OCI-M2 (cell line): Measurements from ENCODE around the gene ALKBH5.

Experiments used
- DNase-seq: peaks from one replicate; lab custom pipeline; 2025; ENCODE audit not compliant: unreplicated experiment; lab: John Stamatoyannopoulos, UW

Gene ALKBH5

DNA sequence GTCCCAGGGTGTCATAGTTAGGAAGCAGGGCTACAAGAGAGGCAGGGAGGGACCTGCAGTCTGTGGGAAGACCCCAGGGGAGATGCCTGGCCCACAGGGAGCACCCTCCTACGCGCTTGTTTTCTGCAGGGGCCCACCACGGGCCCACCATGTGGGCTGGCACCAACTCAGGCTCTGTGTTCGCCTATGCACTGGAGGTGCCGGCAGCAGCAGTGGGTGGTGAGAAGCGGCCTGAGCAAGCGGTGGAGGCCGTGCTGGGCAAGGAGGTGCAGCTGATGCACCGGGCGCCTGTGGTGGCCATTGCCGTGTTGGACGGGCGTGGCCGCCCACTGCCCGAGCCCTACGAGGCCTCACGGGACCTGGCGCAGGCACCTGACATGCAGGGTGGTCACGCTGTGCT, 56.8 kb downstream of the ALKBH5 start:
- no peak for DNase-seq

- no peak for DNase-seq
Observed at GRCh38 chr17:18241229-18241871, 57.7 kb downstream of the ALKBH5 start.

DNA sequence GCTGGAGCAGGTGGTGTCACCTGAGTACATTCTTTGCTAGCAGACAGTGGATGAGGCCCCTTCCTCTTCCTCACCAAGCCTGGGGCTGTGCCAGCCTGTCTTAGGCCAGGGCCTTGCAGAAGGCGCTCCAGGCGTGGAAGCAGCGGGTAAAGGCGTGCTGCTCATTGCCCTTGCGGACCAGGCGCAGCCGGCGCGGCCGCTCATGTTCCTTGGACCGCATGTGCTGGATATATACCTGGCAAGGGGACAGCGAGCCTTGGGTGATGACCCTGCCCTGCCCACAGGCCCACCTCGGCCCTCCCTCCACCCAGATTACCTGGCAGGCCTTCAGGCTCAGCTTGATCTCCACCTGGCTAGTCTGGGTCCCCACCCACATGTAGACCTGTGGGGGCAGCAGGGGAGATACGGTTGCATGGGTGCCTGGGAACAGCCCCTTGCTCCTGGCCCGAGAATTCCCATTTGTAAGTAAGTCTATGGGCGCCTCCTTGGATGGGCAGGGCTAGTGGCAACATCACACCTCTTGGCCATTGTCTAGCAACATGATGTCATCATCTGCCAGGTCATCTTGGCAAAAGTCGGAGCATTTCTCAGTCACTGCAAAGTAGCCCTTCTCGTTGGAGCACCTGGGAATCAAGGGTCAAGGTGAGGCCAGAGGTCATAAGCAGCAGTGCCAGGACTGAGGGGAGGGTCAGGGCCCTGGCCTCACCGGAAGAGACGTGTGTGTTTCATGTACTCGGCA, 61.6 kb downstream of the ALKBH5 start:
- no peak for DNase-seq

GRCh38 chr17:18246109-18246725, 62.6 kb downstream of the ALKBH5 start:
- DNase-seq: no peak

- DNase-seq: no peak
Observed at GRCh38 chr17:18246880-18247612, 63.4 kb downstream of the ALKBH5 start.

- DNase-seq: no peak
Observed at GRCh38 chr17:18247613-18248001, 64.0 kb downstream of the ALKBH5 start.

GRCh38 chr17:18248300-18248731, 64.7 kb downstream of the ALKBH5 start:
- DNase-seq: no peak

DNA sequence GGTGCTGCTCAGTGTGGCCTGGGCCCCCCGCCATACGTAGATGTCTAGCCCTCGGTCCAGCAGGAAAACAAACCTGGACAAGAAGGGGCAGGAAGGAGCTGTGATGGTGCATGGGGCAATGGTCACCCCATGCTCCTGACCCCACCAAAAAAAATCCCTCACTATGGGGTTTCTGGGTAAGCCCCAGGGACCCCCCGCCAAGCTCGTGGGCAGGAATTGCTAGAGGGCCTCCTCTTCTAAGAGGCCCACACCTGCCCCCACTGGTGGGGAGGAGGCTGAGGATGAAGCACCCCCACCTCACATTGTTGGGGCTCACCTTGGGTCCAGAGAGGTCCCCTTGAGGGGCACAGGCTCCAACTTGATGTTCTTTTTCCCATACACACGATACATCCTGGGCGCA, 65.2 kb downstream of the ALKBH5 start:
- DNase-seq: no peak

- no peak for DNase-seq
Observed at GRCh38 chr17:18250259-18250658, 66.6 kb downstream of the ALKBH5 start.

- DNase-seq: no peak
Observed at GRCh38 chr17:18250708-18251107, 67.1 kb downstream of the ALKBH5 start.

DNA sequence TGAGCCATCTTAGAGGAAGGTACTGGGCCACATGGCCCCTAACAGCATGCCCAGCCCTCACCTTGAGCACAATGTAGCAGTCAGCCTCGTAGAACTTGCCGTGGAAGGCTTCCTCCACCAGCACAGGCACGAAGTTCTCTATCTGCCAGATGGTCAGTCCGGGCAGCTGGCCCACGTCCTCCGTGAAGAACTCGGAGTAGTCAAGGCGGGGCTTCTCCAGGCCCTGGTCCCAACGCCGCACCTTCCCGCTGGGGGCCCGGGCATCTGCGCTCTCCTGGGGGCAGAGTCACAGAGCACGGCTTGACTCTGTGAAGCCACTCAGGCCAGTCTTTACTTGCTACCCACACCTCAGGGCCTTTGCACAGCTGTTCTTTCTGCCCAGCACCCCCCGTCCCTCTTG, 67.6 kb downstream of the ALKBH5 start:
- no peak for DNase-seq

DNA sequence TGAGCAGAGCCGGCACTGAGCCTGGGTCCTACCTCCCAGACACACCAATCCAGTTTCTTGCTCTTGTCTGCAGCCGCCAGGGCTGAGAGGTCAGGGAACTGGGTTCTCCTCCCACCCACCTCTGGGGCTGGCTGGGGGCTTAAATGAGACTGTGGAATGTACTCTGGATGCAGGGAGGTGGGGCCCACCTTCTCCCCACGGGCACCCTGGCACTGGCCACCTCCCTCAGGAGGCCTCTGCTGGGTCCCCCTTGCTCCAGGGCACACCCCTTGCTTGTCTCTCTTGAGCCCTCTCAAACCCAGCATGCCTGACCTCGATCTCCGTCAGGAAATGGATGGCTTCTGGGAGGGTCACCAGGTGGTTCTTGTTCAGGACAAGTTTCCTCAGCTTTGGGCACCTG, 68.5 kb downstream of the ALKBH5 start:
- no peak for DNase-seq

DNA sequence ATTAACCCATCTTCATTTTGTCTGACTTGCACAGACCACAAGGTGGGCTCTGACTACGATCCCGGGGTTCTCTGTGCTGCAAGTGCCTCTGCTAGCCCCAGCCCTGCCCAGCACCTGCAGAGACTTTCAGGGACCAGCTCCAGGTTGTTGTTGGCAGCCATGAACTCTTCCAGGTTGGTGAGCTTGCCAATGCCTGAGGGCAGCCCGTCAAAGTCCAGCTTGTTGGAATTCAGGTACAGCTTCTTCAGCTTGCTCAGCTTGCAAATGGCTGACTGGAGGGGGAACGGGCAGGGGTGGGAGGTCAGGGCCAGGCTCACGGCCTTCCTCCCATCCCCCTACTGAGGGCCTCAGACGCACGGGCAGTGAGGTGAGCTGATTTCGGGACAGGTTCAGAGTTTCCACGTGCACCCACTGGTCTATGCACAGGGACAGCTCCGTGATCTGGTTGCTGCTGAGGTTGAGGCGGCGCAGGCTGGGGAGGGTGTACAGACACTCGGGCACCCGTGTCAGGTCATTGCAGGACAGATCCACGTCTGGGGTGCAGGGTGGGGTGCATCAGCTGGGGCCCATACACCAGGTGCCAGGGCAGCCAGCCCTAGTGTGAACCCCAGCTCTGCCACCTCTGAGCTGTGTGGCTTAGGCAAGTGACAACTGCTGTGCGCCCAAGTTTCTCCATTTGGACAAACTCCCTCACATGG, 69.7 kb downstream of the ALKBH5 start:
- DNase-seq: no peak

DNA sequence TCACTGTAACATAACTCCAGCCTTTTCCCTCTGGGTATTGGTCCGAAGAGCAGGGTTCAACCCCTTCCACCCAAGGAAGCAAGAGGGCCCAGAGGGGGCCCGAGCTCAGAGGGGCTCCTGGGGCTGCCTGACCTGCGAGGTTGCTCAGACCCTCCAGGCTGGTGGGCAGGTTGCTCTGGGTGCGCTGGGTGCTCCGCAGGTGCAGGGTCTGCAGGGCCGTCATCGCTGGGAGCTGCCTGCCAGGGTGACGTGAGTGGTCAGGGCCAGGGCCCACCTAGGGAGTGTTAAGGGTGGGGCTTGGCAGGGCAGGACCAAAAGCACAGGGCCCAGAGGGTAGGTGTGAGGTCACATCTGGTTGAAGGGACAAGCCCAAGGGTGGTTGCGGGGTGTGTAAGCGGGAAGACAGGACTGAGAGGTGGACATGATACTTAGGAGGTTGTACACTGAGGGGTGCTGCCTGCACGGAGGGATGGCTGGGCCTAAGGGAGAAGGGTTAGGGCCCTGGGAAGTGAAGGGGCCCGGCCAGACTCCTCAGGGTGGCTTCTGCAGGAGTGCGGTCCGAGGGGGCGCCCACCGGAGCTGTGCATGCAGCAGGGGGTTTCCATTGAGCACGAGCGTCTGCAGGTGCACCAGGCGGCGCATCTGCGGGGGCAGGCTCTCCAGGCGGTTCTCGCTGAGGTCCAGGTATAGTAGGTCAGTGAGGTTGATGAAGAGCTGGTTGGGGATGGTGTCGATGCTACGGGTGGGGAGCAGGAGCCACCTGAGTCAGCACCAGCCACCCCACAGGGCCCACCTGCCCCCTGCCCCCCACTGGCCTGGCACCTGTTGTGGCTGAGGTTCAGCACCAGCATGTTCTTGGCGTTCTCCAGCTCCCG, 70.6 kb downstream of the ALKBH5 start:
- no peak for DNase-seq

DNA sequence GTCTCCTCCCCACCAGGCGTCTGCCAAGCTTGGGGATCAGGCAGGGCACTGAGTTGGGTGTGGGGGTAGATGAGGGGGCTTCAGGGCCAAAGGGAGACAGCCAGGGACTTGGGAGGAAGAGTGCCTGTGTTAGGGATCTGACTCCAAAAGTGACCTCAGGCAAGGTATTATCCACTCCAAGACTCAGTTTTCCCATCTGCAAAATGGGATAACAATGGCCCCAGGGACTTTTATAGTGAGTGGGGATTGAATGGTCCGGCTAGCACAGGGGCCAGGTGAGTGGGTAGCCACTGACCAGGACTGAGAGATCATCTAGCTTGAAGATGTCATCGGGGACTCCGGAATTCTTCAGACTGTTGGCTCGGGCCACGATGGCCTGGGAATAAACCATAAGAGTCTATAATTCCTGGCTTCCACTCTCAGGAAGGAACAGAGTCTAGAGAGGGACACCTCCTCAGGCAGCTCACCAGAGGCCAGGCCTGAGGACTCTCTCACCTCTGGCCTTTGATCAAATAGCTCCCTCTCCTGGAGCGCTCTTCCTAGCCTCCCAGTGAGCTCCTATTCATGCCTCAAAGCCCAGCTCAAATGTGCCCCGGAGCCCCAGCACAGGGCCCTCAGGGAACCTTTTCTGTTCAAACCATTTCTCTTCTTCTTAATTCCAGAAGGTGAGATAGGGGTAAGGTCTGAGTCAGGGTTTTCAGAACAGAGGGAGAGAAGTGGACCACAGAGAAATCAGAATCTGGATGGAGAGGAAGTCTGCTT, 71.4 kb downstream of the ALKBH5 start:
- no peak for DNase-seq

DNA sequence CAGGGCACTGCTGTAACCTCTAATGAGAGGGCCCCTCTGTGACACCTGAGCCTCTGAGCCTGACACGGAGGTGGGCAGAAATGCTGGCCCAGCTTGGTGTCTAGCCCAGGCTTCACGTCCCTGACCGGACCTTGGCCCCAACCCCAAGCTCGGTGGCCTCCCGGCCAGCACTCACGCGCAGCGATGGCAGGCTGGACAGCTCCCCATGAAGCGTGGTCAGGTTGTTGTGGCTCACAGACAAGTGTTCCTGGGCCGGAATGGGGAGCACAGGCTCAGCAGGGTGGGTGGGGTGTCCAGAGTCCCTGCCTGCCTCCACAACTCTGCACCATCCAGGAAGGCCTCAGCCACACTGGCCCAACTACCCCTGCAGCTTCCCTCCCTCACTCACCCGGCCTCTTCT, 72.7 kb downstream of the ALKBH5 start:
- DNase-seq: no peak

DNA sequence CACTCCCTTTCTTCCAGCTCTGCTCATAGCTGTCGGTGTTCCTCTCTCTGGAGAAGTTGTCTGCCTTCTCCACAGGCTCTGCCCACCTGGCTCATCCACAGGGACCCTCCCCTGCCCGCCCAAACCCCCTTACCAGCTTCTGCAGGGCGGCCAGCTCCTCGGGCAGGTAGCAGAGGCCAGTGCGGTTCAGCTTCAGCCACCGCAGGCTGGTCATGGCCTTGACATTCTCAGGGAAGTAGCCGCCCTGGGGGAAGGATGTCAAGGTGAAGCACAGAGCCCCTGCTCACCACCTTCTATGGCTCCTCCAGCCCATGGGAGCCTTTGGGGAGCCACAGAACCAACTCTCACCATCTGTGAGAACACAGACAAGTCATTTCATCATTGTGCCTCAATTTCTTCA, 73.1 kb downstream of the ALKBH5 start:
- DNase-seq: no peak

DNA sequence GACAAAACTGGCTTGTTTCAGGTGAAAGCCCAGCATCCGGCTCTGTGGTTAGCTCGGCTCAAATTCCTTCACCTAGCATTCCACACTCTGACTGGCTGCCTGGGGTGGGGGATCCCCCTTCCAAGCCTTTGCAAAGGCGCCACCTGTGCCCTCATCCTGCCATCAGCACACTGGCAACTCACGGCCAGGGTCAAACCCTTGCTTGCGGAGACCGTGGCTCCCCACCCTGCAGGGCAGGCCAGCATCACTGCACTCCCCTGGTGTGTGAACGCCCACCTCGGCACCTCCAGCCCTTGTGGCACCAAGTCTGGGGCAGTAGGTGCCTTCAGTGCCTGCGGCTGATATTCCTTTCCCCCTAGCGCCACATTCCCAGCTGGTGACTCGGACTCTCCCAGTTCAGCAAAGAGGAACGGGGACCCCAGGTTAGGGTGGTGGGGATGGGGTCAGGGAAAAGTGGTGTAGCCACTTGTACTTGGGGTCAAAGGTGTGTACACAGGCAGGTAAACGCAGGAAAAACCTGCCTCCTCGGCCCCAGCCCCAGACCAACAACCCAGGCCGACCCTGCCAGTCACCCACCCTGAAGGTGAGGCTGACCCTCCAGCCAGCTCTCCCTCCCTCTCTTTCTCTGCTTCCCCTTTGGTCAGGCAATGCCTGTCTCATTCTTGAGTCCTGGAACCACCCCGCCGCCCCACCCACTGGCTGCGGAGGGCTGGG, 73.8 kb downstream of the ALKBH5 start:
- no peak for DNase-seq

DNA sequence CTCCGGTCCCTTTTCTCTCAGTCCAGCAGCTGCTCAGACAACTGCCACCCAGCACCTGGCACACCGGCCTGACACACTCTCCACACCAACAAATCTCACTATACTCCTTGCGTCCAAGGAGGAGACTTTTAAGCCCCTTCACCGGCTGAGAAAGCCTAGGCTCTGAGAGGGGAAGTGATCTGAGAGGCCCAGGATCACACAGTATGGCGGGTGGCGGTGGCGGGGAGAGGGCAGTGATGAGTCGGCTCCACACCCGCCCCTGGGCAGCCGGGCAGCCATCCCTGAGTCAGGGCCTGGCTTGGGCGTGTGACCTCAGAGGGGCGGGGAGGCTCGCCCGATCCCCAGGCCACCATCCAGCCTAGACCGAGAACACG, 74.3 kb downstream of the ALKBH5 start:
- DNase-seq: no peak
